GM21717 (cell line): ENCODE measurements around the gene CALHM3.
"Not testable (repeated sequence)": the region's sequence is repeated elsewhere in the genome, so short reads cannot be mapped to it uniquely, and the experiment has no call there.

Experiments used
- ATAC-seq: cut with Tn5 transposase; IDR thresholded peaks from one replicate; pipeline ENCODE4 v1.9.1; 2021; ENCODE audit warnings: mild to moderate bottlenecking, moderate library complexity; ENCODE audit not compliant: unreplicated experiment

CALHM3 gene

GRCh38 chr10:103502849-103503660 is 24.0 kb upstream of the CALHM3 start:
- ATAC-seq, result no peak

- ATAC-seq, result no peak
These were observed 22.1 kb upstream of the CALHM3 start for GRCh38 chr10:103501186-103501585.

GRCh38 chr10:103500481-103500880 is 21.4 kb upstream of the CALHM3 start:
- ATAC-seq, result no peak

GRCh38 chr10:103499881-103500280 is 20.8 kb upstream of the CALHM3 start:
- no peak for ATAC-seq

GRCh38 chr10:103498936-103499638 is 20.0 kb upstream of the CALHM3 start:
- no peak for ATAC-seq

GRCh38 chr10:103497161-103497915 is 18.3 kb upstream of the CALHM3 start:
- no peak for ATAC-seq

GRCh38 chr10:103495321-103495720 is 16.3 kb upstream of the CALHM3 start:
- no peak for ATAC-seq

- ATAC-seq, result no peak
These were observed 15.2 kb upstream of the CALHM3 start for GRCh38 chr10:103493916-103494877.

- no peak for ATAC-seq
These were observed 14.4 kb upstream of the CALHM3 start, which contains the start of gene NEURL1 for GRCh38 chr10:103493362-103493915. NEURL1 (plus strand) TSS chr10:103493705; CDS start chr10:103494388, 683 bp downstream.

GRCh38 chr10:103492655-103493261 is 13.7 kb upstream of the CALHM3 start:
- ATAC-seq, result no peak

- ATAC-seq, result no peak
These were observed 12.8 kb upstream of the CALHM3 start for GRCh38 chr10:103491729-103492364.

- ATAC-seq, result peak; percentile 16
These were observed 11.9 kb upstream of the CALHM3 start for GRCh38 chr10:103490986-103491314.

- ATAC-seq, result no peak
These were observed 8.3 kb upstream of the CALHM3 start for GRCh38 chr10:103487410-103487708.

- ATAC-seq, result not testable (repeated sequence)
These were observed 7.8 kb upstream of the CALHM3 start for GRCh38 chr10:103486635-103487409.

GRCh38 chr10:103481974-103482531 is 3.0 kb upstream of the CALHM3 start:
- no peak for ATAC-seq

- no peak for ATAC-seq
These were observed 1.5 kb upstream of the CALHM3 start for GRCh38 chr10:103480521-103480920.

- ATAC-seq, result no peak
These were observed 369 bp downstream of the CALHM3 start for GRCh38 chr10:103478671-103479070.

- no peak for ATAC-seq
These were observed 2.8 kb downstream of the CALHM3 start for GRCh38 chr10:103476046-103476768.
